C4-2B (cell line): ENCODE measurements around the gene CDC25A.

ENCODE experiments used
- CTCF ChIP-seq: fragments of 450-650 bp; conservative IDR thresholded peaks from 2 replicates; pipeline ENCODE4 v1.5.1; 2017; ENCODE audit warnings: mild to moderate bottlenecking
- ZFX ChIP-seq: fragments of 450-650 bp; IDR thresholded peaks from 2 replicates; pipeline ENCODE4 v1.6.1; 2017

GRCh38 chr3:48156163-48156562, 32.1 kb downstream of the CDC25A start:
- TF ChIP-seq CTCF: no peak
- TF ChIP-seq ZFX: no peak
